AG10803 (cell line): ENCODE data around the gene ST3GAL6.

Source experiments
- DNase-seq: peaks from one replicate; pipeline ENCODE4 v3.0.0; 2010; ENCODE audit warnings: low read depth
- H3K4me3 ChIP-seq: 2 replicates; pipeline ENCODE4 v1.5.1; 2011; ENCODE audit warnings: mild to moderate bottlenecking, low read length, control low read depth
- TF ChIP-seq, protein P1 (sequence below): conservative IDR thresholded peaks from 2 replicates; pipeline ENCODE4 v1.5.1; 2011; ENCODE audit warnings: mild to moderate bottlenecking, low read length, control low read depth, inconsistent platforms

ST3GAL6 gene

GRCh38 chr3:98746882-98747281 is 16.3 kb upstream of the ST3GAL6 start:
- no peak for DNase-seq
- TF ChIP-seq, protein P1, sequence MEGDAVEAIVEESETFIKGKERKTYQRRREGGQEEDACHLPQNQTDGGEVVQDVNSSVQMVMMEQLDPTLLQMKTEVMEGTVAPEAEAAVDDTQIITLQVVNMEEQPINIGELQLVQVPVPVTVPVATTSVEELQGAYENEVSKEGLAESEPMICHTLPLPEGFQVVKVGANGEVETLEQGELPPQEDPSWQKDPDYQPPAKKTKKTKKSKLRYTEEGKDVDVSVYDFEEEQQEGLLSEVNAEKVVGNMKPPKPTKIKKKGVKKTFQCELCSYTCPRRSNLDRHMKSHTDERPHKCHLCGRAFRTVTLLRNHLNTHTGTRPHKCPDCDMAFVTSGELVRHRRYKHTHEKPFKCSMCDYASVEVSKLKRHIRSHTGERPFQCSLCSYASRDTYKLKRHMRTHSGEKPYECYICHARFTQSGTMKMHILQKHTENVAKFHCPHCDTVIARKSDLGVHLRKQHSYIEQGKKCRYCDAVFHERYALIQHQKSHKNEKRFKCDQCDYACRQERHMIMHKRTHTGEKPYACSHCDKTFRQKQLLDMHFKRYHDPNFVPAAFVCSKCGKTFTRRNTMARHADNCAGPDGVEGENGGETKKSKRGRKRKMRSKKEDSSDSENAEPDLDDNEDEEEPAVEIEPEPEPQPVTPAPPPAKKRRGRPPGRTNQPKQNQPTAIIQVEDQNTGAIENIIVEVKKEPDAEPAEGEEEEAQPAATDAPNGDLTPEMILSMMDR: no peak
- H3K4me3 ChIP-seq: no peak overlapping the region

DNA sequence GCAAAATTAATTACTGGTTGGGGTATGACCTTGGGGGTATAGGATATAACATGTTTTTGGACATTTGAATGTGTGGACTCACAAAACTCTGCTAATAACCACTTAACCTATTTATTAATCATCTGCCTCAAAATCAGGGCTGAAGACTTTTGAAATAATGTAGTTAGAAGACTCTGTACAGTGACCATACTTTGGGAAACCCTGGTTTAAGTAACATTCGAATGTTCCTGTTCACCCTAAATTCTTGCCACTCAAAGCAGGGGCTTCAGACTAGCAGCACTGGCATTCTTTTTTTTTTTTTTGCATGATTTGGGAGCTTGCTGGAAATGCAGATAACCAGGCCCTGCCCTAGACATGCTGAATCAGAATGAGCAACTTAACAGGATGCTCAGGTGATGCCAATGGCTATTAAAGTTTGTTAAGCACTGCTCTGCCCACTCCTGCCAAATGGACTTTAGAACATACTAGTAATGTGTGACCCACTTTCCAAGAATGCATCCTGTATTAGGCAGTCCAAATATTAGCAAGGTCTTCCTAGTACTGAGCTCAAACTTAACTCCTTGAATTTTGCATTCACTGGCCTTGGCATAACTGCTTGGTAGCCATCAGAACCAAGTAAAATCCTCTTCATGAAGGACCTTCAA is 12.7 kb upstream of the ST3GAL6 start:
- H3K4me3 ChIP-seq: no peak overlapping the region
- TF ChIP-seq, protein P1: no peak
- no peak for DNase-seq

- no peak for DNase-seq
- H3K4me3 ChIP-seq: no peak overlapping the region
- TF ChIP-seq, protein P1: no peak
Observed at GRCh38 chr3:98754483-98754882, 8.7 kb upstream of the ST3GAL6 start.

- TF ChIP-seq, protein P1: no peak
- no peak overlapping the region for H3K4me3 ChIP-seq
- DNase-seq: no peak
Observed at GRCh38 chr3:98755601-98756000, 7.5 kb upstream of the ST3GAL6 start.

- no peak for DNase-seq
- no peak overlapping the region for H3K4me3 ChIP-seq
- TF ChIP-seq, protein P1: no peak
Observed at GRCh38 chr3:98759629-98760028, 3.5 kb upstream of the ST3GAL6 start.

DNA sequence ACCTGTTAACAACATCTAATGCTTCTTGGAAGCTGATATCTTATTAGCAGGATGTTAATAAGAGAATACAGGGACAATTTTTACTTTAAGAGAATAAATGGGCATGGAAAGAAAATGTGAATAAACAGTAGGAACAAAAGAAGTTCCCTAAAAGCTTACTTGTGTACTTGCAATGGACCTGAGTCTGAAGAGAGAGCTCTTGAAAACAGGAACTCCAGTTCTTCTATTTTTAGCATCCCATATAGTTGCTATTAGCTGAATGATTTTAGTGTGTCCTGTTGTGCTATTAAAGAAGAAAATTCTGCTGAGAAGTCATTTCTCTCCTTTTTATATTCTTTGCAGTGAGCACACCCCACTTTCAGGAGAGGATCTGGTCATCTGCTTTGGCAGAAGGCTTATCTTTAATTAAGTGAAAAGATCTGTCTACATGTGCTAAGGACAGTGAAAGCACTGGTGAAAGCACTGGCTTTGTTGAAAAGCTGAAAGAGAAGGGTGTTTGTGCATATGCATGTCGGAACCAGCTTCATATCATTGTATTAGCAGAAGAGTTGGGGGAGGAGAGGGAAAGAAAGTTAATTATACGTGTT is 1.4 kb upstream of the ST3GAL6 start:
- no peak for DNase-seq
- TF ChIP-seq, protein P1: no peak
- no peak overlapping the region for H3K4me3 ChIP-seq

DNA sequence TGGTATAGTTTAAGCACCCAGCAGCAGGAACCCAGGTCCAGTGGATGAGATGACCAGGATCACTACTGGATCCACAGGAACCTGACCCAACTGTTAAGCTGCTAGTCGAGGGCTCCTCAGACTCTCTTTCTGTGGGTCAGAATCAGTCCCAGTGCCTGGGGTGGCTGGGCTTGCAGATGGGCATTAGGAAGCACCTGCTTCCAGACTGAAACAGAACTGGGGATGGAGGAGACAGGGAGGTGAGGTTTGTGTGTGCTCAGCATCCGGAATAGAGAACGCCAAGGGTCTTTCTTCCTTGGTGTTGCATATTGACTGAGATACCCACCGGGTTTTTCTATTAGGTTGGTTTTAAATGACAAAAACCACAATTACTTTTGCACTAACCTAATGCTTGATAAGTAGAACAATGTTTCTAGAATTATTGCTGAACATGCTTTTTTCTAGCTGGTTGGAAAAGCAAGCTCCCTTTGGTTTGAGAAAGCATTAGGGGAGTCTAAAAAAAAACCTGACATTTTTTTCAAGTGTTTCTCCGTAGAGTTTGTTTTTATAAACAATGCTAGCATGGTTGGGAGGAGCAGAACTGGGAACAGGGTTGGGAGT is 779 bp downstream of the ST3GAL6 start:
- TF ChIP-seq, protein P1: no peak
- no peak for DNase-seq
- H3K4me3 ChIP-seq: no peak overlapping the region
